Heart right ventricle (tissue), 16 donors: Measurements from ENCODE around the gene CDCA7L. TPM values are rescaled to one million over a fixed set of nuclear protein-coding genes. Genes with fewer than 3 reads are reported as not detected.

Experiments used
- ATAC-seq, 8 donors: fragments of 200-7000 bp; cut with Tn5 transposase; one replicate each; pipeline ENCODE4 v1.9.1; 2020; ENCODE audit warnings: mild to moderate bottlenecking in 8 of 8, moderate library complexity in 8 of 8, moderate number of reproducible peaks in 1 of 8
- DNase-seq, 2 donors: peaks; one replicate each; pipeline ENCODE4 v3.0.0-alpha.2; 2020
- H3K27ac ChIP-seq, 10 donors: fragments of 200-600 bp; sonication (generic) in 2 of 10; one replicate each; pipeline versions ENCODE4 v1.5.0 to v1.8.0; 2020 to 2022; ENCODE audit warnings: mild to moderate bottlenecking in 3 of 10
- H3K27me3 ChIP-seq, 7 donors: fragments of 200-600 bp; one replicate each; pipeline ENCODE4 v1.8.0; 2021 to 2022; ENCODE audit warnings: mild to moderate bottlenecking in 2 of 7
- H3K36me3 ChIP-seq, 9 donors: fragments of 200-600 bp; sonication (generic) in 1 of 9; one replicate each; pipeline versions ENCODE4 v1.5.0 to v1.8.0; 2020 to 2022; ENCODE audit warnings: mild to moderate bottlenecking in 2 of 9
- H3K4me1 ChIP-seq, 9 donors: fragments of 200-600 bp; sonication (generic) in 1 of 9; one replicate each; pipeline versions ENCODE4 v1.5.0 to v1.8.0; 2020 to 2022; ENCODE audit warnings: mild to moderate bottlenecking in 4 of 9
- H3K4me3 ChIP-seq, 10 donors: fragments of 200-600 bp; sonication (generic) in 2 of 10; one replicate each; pipeline versions ENCODE4 v1.5.0 to v1.8.0; 2020 to 2022; ENCODE audit warnings: mild to moderate bottlenecking in 7 of 10, moderate library complexity in 2 of 10
- H3K9me3 ChIP-seq, 11 donors: fragments of 200-600 bp in 10 of 11; sonication (generic) in 2 of 11; one replicate each; pipeline versions ENCODE4 v1.5.0 to v1.8.0; 2013 to 2022; ENCODE audit warnings: mild to moderate bottlenecking in 2 of 11, control low read depth in 1 of 11, moderate library complexity in 1 of 11
- WGBS, 2 donors: extraction: QIAGEN DNeasy Blood & Tissue Kit; methylation state at CpG; one replicate each; pipeline ENCODE4 v1.1.7; 2013; ENCODE audit warnings: inconsistent platforms in 1 of 2; 5-methylcytosine and 5-hydroxymethylcytosine counted together
- intact Hi-C, 10 donors: fragments of 100-400 bp; cut with DNase I; formaldehyde crosslinking; loops; one replicate each; pipeline versions ENCODE4 v1.11.1 to v1.14.2; 2022
- polyA plus RNA-seq, 2 donors: library from polyadenylated mRNA; stranded (reverse); fragments of 200-250 nt; gene quantifications; one replicate each; pipeline ENCODE4 v1.2.3, GENCODE V29; 2013
- total RNA-seq, 10 donors: library from RNA; stranded (reverse); fragmentation: NEBNext Ultra II Directional in 3 of 10; extraction: Animal tissue kit (Norgen Biotek cat#: 25700) in 3 of 10; gene quantifications; one replicate each; pipeline versions ENCODE4 v1.2.1 to v1.2.4, GENCODE V29; 2021 to 2023
- TF ChIP-seq, protein P1 (sequence below), 9 donors: fragments of 200-600 bp; sonication (generic) in 2 of 9; IDR thresholded peaks; one replicate each; pipeline versions ENCODE4 v1.5.0 to v1.8.0; 2021 to 2022; ENCODE audit warnings: antibody characterized with exemption in 9 of 9, mild to moderate bottlenecking in 5 of 9, moderate library complexity in 1 of 9
- donor health status: Arrhythmogenic right ventricular cardiomyopathy.
- donor health status: ischemic (EF 13 %, LVEDD 7.1; RV severe dilation, severe dysfunction).
- donor health status: healthy with polysubstance abuse.
- donor health status: DM: no; HTN: yes; CAD: no.
- donor health status: DM: no; HTN: no; CAD: no.
- donor health status: ischemic (EF 25% LVEDD 6.9; RV normal size, moderate dysfunction).
- donor health status: ischemic (EF 25% LVEDD 5.7; RV mildly dilated, moderate dysfunction).
- donor health status: healthy.
- donor health status: DM: yes; HTN: yes; CAD: no.
- donor health status: Ischemic cardiomyopathy.
- donor health status: ischemic (EF 35%, LVEDD 5.7; RV mildly dilated, moderate dysfunction).
- donor health status: nonischemic (EF 11% LVEDD 7.7; RV severe dilation, severe dysfunction).
- donor health status: DM: yes; HTN: yes; CAD: no.
- donor health status: PGD.
- donor health status: ischemic (EF 29% LVEDD 5.4; RV normal size, mild dysfunction).
- donor health status: nonischemic (EF 23%, LVEDD 6.1; RV moderate dilation, normal function).

Gene CDCA7L
- total and polyA plus RNA-seq, 12 donors = 10.6 to 59.1 (median 42.8) TPM

GRCh38 chr7:21953781-21954180 is 8.1 kb upstream of the CDCA7L start:
- Histone ChIP-seq H3K4me3 (no peak overlapping the region), H3K27ac (peak overlapping the region in 4 of 10 donors; percentile 0 to 42 (median 19))
- TF ChIP-seq, protein P1, sequence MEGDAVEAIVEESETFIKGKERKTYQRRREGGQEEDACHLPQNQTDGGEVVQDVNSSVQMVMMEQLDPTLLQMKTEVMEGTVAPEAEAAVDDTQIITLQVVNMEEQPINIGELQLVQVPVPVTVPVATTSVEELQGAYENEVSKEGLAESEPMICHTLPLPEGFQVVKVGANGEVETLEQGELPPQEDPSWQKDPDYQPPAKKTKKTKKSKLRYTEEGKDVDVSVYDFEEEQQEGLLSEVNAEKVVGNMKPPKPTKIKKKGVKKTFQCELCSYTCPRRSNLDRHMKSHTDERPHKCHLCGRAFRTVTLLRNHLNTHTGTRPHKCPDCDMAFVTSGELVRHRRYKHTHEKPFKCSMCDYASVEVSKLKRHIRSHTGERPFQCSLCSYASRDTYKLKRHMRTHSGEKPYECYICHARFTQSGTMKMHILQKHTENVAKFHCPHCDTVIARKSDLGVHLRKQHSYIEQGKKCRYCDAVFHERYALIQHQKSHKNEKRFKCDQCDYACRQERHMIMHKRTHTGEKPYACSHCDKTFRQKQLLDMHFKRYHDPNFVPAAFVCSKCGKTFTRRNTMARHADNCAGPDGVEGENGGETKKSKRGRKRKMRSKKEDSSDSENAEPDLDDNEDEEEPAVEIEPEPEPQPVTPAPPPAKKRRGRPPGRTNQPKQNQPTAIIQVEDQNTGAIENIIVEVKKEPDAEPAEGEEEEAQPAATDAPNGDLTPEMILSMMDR (IDR thresholded peaks at IDR 0.05) = no peak

DNA sequence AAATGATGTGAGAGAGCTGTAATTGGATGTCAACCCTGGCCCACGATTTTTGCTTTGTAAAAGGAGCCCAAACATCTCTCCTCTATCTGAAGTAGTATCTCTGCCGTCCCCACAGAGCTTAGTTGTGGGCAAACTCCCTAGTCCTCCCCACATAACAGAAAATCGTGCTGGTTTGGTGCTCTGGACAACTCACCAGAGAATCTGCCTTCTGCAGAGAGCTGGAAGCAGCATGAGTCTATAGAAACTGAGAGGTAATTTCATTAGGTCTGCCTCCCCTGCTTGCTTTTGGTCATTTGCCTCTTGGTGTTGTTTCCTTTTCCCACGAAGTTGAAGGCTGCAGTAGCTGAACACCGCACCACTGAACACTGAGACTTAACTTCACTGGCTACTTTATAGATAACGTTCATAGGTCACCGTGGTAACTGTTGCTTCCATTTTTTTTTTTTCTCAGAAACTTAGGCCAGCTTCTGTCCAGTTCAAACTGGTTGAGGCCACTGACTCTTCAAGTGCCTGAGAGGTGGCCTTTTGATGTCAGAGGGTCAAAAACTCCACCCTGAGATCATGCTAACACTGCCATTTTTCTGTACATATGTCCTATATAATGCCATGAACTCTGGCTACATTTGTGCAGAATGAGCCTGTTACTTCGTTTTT is 3.3 kb upstream of the CDCA7L start:
- Histone ChIP-seq H3K9me3 (no peaks in the 10 kb centered on the region), H3K36me3 (no peaks in the 10 kb centered on the region), H3K4me3 (no peak overlapping the region), H3K27me3 (peaks cover 0 to 4% (median 0%) of the 10 kb centered on the region in 7 donors), H3K27ac (no peak overlapping the region), H3K4me1 (peaks cover 0 to 26% (median 8%) of the 10 kb centered on the region in 9 donors)
- intact Hi-C loops = loop anchor here in 1 of 10 donors (5.0 kb wide), 1 partner anchor 37 kb away; no protein-coding TSS in a partner anchor
- TF ChIP-seq, protein P1 (IDR thresholded peaks at IDR 0.05) = no peak
- DNase-seq (no peak), ATAC-seq (no peak)
- 45 to 53% methylated on average over 8 of the region's 8 CpGs for WGBS, 2 donors

More at GRCh38 chr7:21953781-21954180, 8.1 kb upstream of the CDCA7L start:
- H3K9me3 ChIP-seq = no peaks in the 10 kb centered on the region
- intact Hi-C loops = no loop called here
- no peaks in the 10 kb centered on the region for H3K27me3 ChIP-seq
- WGBS, 2 donors = 78 to 81% methylated on average over 3 of the region's 3 CpGs
- DNase-seq (no peak), ATAC-seq (peak in 1 of 8 donors; percentile 40)
- no peaks in the 10 kb centered on the region for H3K36me3 ChIP-seq
- peaks cover 0 to 19% (median 5%) of the 10 kb centered on the region in 9 donors for H3K4me1 ChIP-seq

- no peak for ATAC-seq
- H3K4me1 ChIP-seq = peaks cover 0 to 26% (median 9%) of the 10 kb centered on the region in 9 donors
- WGBS, 2 donors = 60 to 75% methylated on average over 2 of the region's 2 CpGs
- H3K27ac ChIP-seq = no peak overlapping the region
- DNase-seq = no peak
- TF ChIP-seq, protein P1 (IDR thresholded peaks at IDR 0.05) = no peak
- H3K36me3 ChIP-seq = no peaks in the 10 kb centered on the region
- no peak overlapping the region for H3K4me3 ChIP-seq
- H3K9me3 ChIP-seq = no peaks in the 10 kb centered on the region
- peaks cover 0 to 4% (median 0%) of the 10 kb centered on the region in 7 donors for H3K27me3 ChIP-seq
- intact Hi-C loops = loop anchor here in 1 of 10 donors (5.0 kb wide), 1 partner anchor 36 kb away; no protein-coding TSS in a partner anchor
These were observed 2.7 kb upstream of the CDCA7L start for GRCh38 chr7:21948364-21948763.

DNA sequence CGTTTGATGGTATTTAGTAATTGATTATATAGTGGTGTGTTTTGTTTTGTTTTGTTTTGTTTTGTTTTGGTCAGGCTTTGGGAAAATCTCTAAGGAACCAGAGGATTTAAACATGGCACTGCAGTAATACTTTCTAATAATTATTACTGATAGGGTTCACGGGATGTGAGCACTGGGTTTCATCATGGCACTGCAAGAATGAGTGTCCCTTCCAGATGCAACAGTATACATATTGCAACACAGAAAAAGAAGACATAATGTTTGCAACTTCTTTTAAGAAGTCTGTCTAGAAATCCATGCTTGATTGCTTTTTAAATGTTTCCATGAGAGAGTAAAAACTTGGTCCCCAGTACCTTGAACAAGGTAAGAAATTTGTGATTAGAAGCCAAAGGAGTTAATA is 2.2 kb upstream of the CDCA7L start:
- Histone ChIP-seq H3K27ac (no peak overlapping the region), H3K4me3 (no peak overlapping the region), H3K36me3 (no peaks in the 10 kb centered on the region), H3K4me1 (peaks cover 0 to 29% (median 11%) of the 10 kb centered on the region in 9 donors), H3K27me3 (peaks cover 0 to 4% (median 0%) of the 10 kb centered on the region in 7 donors), H3K9me3 (no peaks in the 10 kb centered on the region)
- WGBS, 2 donors = 61 to 78% methylated on average over 2 of the region's 2 CpGs
- TF ChIP-seq, protein P1 (IDR thresholded peaks at IDR 0.05) = no peak
- DNase-seq (no peak), ATAC-seq (no peak)
- intact Hi-C loops = loop anchor here in 1 of 10 donors (5.0 kb wide), 1 partner anchor 36 kb away; no protein-coding TSS in a partner anchor
